ENCODE results near the gene GGA1. TPM values are rescaled to one million over a fixed set of nuclear protein-coding genes. Genes with fewer than 3 reads are reported as not detected.

The GGA1 gene
- total RNA-seq, 3 donors from 2014 or later = 36.6 to 63.9 (median 54.7) TPM

DNA sequence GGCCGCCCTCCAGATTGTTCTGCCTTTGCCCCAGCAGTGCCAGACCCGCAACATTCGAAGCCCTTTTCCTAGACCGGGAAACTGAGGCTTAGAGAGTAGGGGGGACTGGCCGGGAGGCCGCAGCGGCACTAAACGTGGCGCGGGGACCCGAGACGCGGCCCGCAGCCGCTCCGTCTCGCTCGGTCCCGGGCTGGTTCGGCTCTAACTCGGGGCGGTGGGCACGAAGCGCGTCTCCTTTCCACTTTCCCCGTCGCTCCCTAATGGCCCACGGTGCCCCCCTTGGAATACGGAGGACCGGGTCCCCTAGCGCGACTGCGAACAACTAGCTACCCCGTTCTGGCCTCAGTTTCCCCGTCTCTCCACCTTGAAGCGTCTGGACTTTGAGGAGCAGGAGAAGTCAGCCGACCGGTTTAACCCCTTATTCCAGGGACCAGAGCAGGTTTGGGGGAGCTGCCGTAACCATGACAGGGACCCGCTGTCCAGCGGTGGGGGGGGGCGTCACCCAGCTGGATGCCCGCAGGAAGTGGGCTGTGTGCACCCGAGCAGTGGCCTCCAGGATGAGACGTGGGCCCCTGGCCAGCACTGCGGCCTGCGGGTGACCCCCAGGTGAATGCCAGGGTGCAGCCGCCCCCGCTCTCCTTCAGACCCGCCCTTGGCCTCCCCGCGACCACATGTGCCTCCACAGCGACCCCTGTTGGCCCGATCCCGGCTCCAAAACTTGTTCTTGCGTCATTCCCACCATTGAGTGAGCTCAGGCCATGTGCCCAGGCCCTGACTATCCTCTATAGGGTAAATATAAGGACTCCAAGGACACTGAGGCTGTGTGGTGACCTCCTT, 47.2 kb upstream of the GGA1 start:
- no peaks in the 10 kb centered on the region for H3K36me3 ChIP-seq
- peak overlapping the region; percentile 97 to 99 for H3K27ac ChIP-seq
- intact Hi-C loops (cut with DNase I; ENCODE audit: low total_unique reads) = no loop called here
- no peaks in the 10 kb centered on the region for H3K9me3 ChIP-seq
- no peaks in the 10 kb centered on the region for H3K27me3 ChIP-seq
- TF ChIP-seq, protein P1, sequence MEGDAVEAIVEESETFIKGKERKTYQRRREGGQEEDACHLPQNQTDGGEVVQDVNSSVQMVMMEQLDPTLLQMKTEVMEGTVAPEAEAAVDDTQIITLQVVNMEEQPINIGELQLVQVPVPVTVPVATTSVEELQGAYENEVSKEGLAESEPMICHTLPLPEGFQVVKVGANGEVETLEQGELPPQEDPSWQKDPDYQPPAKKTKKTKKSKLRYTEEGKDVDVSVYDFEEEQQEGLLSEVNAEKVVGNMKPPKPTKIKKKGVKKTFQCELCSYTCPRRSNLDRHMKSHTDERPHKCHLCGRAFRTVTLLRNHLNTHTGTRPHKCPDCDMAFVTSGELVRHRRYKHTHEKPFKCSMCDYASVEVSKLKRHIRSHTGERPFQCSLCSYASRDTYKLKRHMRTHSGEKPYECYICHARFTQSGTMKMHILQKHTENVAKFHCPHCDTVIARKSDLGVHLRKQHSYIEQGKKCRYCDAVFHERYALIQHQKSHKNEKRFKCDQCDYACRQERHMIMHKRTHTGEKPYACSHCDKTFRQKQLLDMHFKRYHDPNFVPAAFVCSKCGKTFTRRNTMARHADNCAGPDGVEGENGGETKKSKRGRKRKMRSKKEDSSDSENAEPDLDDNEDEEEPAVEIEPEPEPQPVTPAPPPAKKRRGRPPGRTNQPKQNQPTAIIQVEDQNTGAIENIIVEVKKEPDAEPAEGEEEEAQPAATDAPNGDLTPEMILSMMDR (IDR thresholded peaks at IDR 0.05) = peak; percentile 76 to 92 (median 91)
- no peak for TF ChIP-seq POLR2A (IDR thresholded peaks at IDR 0.05)
- peak; percentile 71 to 89 (median 72) for TF ChIP-seq POLR2AphosphoS5 (IDR thresholded peaks at IDR 0.05)
- H3K4me3 ChIP-seq = peak overlapping the region; percentile 73 to 80 (median 77)
- peak; percentile 92 to 97 for DNase-seq (ENCODE audit: low spot score in 2 of 2)
- H3K4me1 ChIP-seq = peaks cover 5 to 32% of the 10 kb centered on the region in 2 donors

DNA sequence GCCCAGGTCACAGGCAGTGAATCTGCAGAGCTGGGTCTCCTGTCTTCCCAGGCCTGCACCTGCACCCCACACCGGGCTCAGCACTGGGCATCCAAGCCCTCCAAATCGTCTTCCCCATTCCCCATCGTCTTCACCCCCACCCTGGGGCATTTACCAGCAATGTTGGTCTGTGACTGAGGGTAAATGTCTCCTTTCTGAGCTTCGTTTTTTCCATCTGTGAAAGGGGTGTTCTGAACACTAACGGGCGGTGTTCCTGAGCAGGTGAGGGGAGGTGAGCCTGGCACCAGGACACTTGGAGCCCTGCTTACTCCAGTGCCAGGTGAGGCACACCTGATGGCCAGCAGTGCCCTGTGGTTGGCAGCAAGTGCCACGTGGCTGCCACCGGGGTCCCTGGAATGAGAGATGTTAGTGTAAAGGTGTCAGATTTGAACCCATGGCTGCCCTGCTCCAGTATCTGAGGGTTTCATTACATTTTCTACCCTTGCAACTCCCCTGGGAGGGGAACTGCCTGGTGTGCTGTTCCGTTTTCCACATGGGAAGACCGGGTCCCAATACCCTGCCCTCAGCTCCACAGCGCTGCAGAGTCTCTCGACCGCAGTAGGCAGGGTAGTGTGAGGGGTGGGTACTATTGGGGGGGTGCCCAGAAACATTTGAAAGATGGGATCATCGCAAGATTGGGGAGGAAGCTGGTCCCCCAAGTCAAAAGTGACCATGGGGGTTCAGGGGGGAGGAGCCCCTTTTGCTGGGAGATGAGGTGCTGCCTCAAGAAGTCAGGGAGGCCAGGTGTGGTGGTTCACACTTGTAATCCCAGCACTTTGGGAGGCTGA, 46.4 kb upstream of the GGA1 start:
- Histone ChIP-seq H3K36me3 (no peaks in the 10 kb centered on the region), H3K9me3 (no peaks in the 10 kb centered on the region), H3K4me1 (peaks cover 7 to 40% of the 10 kb centered on the region in 2 donors), H3K4me3 (peak overlapping the region; percentile 73 to 80 (median 77)), H3K27ac (peak overlapping the region; percentile 97 to 99), H3K27me3 (no peaks in the 10 kb centered on the region)
- no peak for TF ChIP-seq POLR2AphosphoS5 (IDR thresholded peaks at IDR 0.05)
- TF ChIP-seq, protein P1 (IDR thresholded peaks at IDR 0.05) = peak in 1 of 3 donors; percentile 29
- intact Hi-C loops (cut with DNase I; ENCODE audit: low total_unique reads) = no loop called here
- DNase-seq (ENCODE audit: low spot score in 2 of 2) = no peak

DNA sequence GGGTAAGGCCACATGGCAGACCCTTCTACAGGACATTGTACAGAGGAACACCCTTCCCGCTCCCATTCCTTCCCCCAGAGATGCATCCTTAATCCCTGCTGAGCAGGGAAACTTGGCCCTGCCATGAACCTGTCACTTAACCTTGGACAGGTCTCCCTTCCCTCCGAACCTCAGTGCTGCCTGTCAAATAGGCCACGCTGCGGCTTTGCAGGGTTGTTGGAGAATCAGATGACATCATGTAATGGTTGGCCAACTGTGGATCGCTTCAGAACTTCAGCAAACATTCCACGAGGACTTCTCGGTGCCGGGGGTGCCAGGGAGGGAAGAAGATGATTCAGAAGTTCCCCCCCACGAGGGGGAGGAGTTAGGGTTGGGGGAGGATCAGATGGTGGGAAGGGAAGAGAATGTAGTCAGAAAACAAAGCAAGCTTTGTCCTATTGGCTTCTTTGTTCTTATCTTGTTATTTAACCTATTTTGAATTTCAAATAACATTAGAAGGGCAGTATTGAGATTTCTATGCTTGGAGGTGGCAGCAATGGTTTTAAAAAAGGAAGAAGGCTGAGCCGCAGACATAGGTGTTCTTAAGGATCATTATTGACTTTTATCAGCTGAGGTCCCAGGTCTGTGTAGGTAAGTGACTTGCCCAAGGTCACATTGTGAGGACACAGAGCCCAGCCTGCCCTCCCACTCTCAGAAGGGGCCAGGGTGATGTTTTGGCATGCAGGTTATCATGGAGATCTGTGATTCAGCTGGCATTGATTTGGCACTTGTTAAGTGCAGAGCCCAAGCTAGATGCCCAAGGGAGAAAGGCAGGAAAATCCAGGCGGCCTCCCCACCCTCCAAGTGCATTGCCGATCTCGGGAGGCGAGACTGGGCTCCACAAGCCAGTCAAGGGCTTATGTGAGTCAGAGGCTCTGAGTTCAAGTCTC, 45.2 kb upstream of the GGA1 start:
- Histone ChIP-seq H3K4me1 (peaks cover 7 to 40% of the 10 kb centered on the region in 2 donors), H3K27me3 (no peaks in the 10 kb centered on the region), H3K27ac (peak overlapping the region; percentile 97 to 99), H3K36me3 (no peaks in the 10 kb centered on the region), H3K4me3 (peak overlapping the region in 2 of 3 donors; percentile 11 to 77), H3K9me3 (no peaks in the 10 kb centered on the region)
- intact Hi-C loops (cut with DNase I; ENCODE audit: low total_unique reads) = no loop called here
- TF ChIP-seq, protein P1 (IDR thresholded peaks at IDR 0.05) = no peak
- peak; percentile 68 to 79 (median 73) for TF ChIP-seq POLR2AphosphoS5 (IDR thresholded peaks at IDR 0.05)
- peak; percentile 90 to 92 for DNase-seq (ENCODE audit: low spot score in 2 of 2)

DNA sequence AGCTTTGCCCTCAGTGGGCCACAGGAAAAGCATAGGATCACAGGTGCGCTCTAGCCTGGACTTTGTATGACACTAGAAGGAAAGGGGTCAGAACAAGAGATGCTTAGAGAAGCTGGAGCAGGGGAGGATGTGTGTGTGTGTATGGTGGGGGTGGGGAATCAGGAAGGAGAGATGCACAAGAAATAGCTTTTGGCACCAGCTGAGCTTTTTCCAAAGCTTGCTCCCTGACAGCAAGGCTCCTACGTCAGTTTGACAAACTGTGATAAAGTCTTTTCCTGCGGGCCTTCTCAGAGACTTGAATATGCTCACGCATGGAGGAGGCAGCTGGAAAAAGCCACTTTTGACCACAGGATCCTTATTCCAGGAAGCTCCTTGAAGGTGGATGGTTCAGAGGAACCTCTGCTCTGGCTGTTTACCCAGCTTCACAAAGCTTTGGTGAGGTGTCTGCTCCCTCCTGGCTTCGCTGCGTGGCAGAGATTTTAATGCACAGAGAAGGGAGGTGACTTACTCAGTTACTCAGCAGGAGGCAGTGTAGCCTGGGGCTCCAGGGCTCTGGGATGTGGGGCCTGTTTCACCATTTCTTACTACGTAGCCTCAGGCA, 44.4 kb upstream of the GGA1 start:
- TF ChIP-seq POLR2A (IDR thresholded peaks at IDR 0.05) (no peak), POLR2AphosphoS5 (IDR thresholded peaks at IDR 0.05) (no peak)
- TF ChIP-seq, protein P1 (IDR thresholded peaks at IDR 0.05) = no peak
- Histone ChIP-seq H3K27ac (peak overlapping the region; percentile 97 to 99), H3K27me3 (no peaks in the 10 kb centered on the region), H3K36me3 (no peaks in the 10 kb centered on the region), H3K4me1 (peaks cover 7 to 40% of the 10 kb centered on the region in 2 donors), H3K4me3 (peak overlapping the region in 2 of 3 donors; percentile 11 to 77), H3K9me3 (no peaks in the 10 kb centered on the region)
- intact Hi-C loops (cut with DNase I; ENCODE audit: low total_unique reads) = no loop called here
- DNase-seq (ENCODE audit: low spot score in 2 of 2) = no peak

All from breast epithelium (tissue), 4 donors.